ENCODE data around the gene TMEM248. TPM values are rescaled to one million over a fixed set of nuclear protein-coding genes. Genes with fewer than 3 reads are reported as not detected.
"Not testable (repeated sequence)": the region's sequence is repeated elsewhere in the genome, so short reads cannot be mapped to it uniquely, and the experiment has no call there.

The TMEM248 gene
- total RNA-seq, 1 donor from 2014 or later = 83.6 TPM

DNA sequence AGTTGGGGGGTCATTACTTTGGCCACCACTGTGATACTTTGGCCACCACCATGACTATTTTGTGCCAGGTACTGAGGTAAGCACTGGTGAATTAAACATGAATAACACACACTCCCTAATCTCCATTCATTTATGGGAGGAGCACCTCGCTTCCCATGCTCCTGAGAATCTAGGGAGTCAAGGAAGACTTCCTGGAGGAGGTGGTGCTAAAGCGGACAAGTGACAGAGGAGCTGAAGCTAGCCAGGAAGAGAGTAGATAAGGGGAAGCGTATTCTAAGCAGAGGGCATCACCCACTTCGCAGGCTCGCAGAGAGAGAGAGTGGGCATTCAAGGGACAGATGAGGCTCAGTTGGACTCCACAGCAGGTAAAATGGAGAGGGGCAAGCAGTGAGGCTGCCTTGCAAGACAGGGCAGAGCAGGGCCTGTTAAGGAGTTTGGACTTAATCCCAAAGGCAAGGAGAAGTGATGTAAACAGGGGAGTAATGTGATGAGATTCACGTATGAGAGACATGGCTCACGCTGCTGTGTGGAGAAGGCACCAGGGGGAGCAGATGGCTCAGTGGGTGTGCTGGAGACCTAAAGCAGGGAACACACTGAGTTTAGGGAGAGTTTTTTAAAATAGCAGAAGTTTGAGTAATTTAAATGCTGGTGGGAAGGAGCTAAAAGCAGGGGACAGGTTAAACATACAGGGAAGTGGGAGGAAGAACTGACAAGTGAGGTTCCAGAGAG, 21.3 kb upstream of the TMEM248 start:
- intact Hi-C loops (cut with micrococcal nuclease) = no loop called here
- Mint-ChIP-seq H3K4me1 (ENCODE audit: low read depth) (no peaks in the 10 kb centered on the region), H3K27ac (no peak overlapping the region)

DNA sequence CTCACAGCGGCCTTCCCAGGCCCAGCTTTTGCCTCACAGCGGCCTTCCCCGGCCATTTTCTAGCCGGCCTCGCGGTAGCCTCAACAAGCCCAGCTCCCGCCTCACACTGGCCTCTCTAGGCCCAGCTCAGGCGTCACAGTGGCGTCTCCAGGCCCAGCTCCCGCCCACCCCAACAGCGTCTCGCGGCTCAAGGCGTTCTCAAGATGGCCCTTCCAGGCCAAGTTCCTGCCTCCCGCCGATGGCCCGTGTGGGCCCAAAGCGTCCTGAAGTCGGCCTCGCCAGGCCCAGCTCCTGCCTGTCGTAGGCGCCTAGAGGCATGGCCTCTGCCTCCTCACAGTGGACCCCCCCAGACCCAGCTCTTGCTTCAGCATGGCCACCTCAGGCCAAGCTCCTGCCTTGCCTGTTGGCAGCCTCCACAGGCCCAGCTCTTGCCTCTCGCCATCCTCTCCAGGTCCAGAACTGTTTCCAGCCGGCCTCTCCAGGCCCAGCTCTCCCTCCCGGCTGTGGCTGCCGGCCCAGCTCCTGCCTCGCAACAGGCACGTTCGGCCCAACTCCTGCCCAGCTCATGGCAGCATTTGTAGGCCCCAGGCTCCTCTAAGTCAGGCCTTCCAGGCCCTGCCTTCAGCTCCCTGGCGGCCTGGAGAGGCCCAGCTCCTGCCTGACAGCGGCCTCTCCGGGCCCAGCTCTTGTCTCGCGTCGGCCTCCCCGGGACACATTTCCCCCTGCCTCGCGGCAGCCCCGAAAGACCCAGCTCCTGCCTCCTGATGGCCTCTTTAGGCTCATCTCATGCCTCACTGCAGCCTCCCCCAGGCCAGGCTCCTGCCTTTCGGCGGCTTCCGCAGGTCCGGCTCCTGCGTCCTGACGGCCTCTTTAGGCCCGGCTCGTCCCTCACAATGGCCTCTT, 18.8 kb upstream of the TMEM248 start:
- Mint-ChIP-seq H3K4me1 (ENCODE audit: low read depth) (no peaks in the 10 kb centered on the region), H3K36me3 (ENCODE audit: low read depth) (no peaks in the 10 kb centered on the region), H3K4me3 (no peak overlapping the region), H3K9me3 (no peaks in the 10 kb centered on the region), H3K27ac (no peak overlapping the region), H3K27me3 (ENCODE audit: insufficient read depth) (peaks cover 2% of the 10 kb centered on the region)
- intact Hi-C loops (cut with micrococcal nuclease) = no loop called here
- DNase-seq (ENCODE audit: low spot score) = no peak

More for the DNA sequence above, 21.3 kb upstream of the TMEM248 start:
- Mint-ChIP-seq H3K36me3 (ENCODE audit: low read depth) (no peaks in the 10 kb centered on the region), H3K27me3 (ENCODE audit: insufficient read depth) (peaks cover 2% of the 10 kb centered on the region), H3K4me3 (no peak overlapping the region), H3K9me3 (no peaks in the 10 kb centered on the region)
- no peak for DNase-seq (ENCODE audit: low spot score)

DNA sequence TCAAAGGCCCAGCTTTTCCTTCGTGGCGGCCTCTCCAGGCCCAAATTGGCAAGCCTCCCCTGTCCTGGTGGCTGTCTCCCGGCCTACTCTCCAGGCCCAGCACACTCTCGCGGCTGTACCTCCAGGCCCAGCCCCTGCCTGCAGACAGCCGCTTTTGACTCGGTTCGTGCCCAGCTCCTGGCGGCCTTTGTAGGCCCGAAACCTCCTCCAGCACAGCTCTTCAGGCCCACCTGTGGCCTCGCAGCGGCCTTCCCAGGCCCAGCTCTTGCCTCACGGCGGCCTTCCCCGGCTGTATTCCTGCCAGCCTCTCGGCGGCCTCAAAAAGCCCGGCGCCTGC, 18.2 kb upstream of the TMEM248 start:
- Mint-ChIP-seq H3K27me3 (ENCODE audit: insufficient read depth) (peaks cover 2% of the 10 kb centered on the region), H3K27ac (no peak overlapping the region), H3K4me3 (no peak overlapping the region), H3K36me3 (ENCODE audit: low read depth) (no peaks in the 10 kb centered on the region), H3K9me3 (no peaks in the 10 kb centered on the region), H3K4me1 (ENCODE audit: low read depth) (no peaks in the 10 kb centered on the region)
- intact Hi-C loops (cut with micrococcal nuclease) = no loop called here
- no peak for DNase-seq (ENCODE audit: low spot score)

DNA sequence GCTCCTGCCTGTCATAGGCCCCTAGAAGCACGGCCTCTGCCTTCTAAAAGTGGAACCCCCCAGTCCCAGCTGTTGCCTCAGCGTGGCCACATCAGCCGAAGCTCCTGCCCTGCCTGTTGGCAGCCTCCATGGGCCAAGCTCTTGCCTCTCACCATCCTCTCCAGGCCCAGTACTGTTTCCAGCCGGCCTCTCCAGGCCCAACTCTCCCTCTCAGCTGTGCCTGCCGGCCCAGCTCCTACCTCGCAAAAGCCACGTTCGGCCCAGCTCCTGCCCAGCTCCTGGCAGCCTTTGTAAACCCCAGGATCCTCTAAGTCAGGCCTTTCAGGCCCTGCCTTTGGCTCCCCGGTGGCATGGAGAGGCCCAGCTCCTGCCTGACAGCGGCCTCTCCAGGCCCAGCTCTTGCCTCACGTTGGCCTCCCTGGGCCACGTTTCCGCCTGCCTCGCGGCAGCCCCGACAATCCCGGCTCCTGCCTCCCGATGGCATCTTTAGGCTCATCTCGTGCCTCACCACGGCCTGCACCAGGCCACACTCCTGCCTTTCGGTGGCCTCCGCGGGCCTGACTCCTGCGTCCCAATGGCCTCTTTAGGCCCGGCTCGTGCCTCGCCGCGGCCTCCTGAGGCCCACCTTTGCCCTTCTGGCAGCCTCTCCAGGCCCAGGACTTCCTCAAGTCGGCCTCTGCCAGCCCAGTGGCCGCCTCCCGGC, 17.5 kb upstream of the TMEM248 start:
- no peak overlapping the region for H3K27ac Mint-ChIP-seq
- intact Hi-C loops (cut with micrococcal nuclease) = no loop called here
- no peaks in the 10 kb centered on the region for H3K9me3 Mint-ChIP-seq
- no peaks in the 10 kb centered on the region for H3K27me3 Mint-ChIP-seq (ENCODE audit: insufficient read depth)
- no peaks in the 10 kb centered on the region for H3K4me1 Mint-ChIP-seq (ENCODE audit: low read depth)
- no peaks in the 10 kb centered on the region for H3K36me3 Mint-ChIP-seq (ENCODE audit: low read depth)
- H3K4me3 Mint-ChIP-seq = no peak overlapping the region
- DNase-seq (ENCODE audit: low spot score) = no peak

DNA sequence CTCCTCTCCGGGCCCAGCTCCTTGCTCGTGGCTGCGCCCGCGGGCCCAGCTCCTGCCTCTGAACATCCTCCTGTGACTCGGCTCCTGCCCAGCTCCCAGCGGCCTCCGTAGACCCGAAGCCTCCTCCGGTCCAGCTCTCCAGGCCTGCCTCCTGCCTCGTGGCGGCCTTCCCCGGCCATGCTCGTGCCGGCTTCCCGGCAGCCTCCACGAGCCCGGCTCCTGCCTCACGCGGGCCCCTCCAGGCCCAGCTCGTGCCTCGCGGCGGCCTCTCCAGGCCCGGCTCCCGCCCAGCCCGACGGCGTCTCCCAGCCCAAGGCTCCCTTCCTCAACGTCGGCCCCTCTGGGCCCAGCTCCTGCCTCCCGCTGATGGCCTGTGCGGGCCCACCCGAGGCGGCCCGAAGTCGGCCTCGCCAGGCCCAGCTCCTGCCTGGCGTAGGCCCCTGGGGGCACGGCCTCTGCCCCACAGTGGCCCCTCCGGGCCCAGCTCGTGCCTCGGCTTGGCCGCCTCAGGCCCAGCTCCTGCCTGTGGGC, 16.9 kb upstream of the TMEM248 start:
- DNase-seq (ENCODE audit: low spot score) = no peak
- Mint-ChIP-seq H3K9me3 (no peaks in the 10 kb centered on the region), H3K27ac (no peak overlapping the region), H3K27me3 (ENCODE audit: insufficient read depth) (no peaks in the 10 kb centered on the region), H3K4me3 (no peak overlapping the region), H3K36me3 (ENCODE audit: low read depth) (no peaks in the 10 kb centered on the region), H3K4me1 (ENCODE audit: low read depth) (no peaks in the 10 kb centered on the region)
- intact Hi-C loops (cut with micrococcal nuclease) = no loop called here

DNA sequence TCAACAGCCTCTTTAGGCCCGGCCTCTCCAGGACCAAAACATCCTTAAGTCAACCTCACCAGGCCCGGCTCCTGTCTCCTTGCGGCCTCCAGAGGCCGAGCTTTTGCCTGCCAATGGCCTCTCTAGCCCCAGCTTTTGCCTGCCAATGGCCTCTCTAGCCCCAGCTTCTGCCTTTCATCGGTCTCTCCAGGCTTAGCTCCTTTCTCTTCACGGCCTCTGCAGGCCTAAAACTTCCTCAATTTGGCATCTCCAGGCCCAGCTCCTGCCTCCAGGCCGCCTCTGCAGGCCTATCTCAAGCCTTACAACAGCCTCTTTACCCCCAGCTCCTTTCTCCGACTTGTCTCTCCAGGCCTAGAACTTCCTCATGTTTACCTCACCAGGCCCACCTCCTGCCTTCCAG, 15.7 kb upstream of the TMEM248 start:
- H3K4me3 Mint-ChIP-seq = no peak overlapping the region
- H3K36me3 Mint-ChIP-seq (ENCODE audit: low read depth) = no peaks in the 10 kb centered on the region
- H3K4me1 Mint-ChIP-seq (ENCODE audit: low read depth) = no peaks in the 10 kb centered on the region
- no peak overlapping the region for H3K27ac Mint-ChIP-seq
- no peak for DNase-seq (ENCODE audit: low spot score)
- H3K9me3 Mint-ChIP-seq = no peaks in the 10 kb centered on the region
- intact Hi-C loops (cut with micrococcal nuclease) = no loop called here
- no peaks in the 10 kb centered on the region for H3K27me3 Mint-ChIP-seq (ENCODE audit: insufficient read depth)

DNA sequence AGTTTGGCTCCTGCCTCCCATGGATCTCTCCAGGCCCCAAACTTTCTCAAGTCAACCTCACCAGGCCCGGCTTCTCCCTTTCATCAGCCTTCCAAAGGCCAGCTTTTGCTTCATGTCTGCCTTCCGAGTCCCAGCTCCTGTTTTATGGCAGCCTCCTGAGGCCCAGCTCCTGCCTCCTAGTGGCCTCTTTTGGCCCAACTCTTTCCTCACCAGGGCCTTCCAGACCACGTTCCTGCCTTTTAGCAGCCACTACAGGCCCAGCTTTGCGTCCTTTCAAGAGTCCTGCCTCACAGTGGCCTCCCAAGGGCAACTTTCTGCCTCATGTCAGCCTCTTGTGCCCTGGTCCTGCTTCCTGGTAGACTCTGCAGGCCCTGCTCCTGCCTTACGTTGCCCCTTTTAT, 15.3 kb upstream of the TMEM248 start:
- Mint-ChIP-seq H3K9me3 (no peaks in the 10 kb centered on the region), H3K4me1 (ENCODE audit: low read depth) (no peaks in the 10 kb centered on the region), H3K27ac (no peak overlapping the region), H3K4me3 (no peak overlapping the region), H3K36me3 (ENCODE audit: low read depth) (no peaks in the 10 kb centered on the region), H3K27me3 (ENCODE audit: insufficient read depth) (no peaks in the 10 kb centered on the region)
- intact Hi-C loops (cut with micrococcal nuclease) = no loop called here
- DNase-seq (ENCODE audit: low spot score) = no peak

DNA sequence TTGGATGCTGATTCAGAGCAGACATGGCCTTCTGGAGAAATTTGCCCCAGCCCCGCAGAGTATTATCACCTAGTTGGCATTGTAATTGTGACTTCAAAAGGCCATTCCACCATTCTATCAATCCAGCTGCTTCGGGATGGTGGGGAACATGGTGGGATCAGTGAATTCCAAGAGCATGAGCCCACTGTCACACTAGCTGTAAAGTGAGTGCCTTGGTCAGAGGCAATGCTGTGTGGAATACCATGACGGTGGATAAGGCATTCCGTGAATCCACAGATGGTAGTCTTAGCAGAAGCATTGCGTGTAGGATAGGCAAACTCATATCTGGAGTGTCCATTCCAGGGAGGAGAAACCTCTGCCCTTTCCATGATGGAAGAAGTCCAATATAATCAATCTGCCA, 13.3 kb upstream of the TMEM248 start:
- Mint-ChIP-seq H3K36me3 (ENCODE audit: low read depth) (no peaks in the 10 kb centered on the region), H3K9me3 (no peaks in the 10 kb centered on the region), H3K27ac (no peak overlapping the region), H3K4me1 (ENCODE audit: low read depth) (no peaks in the 10 kb centered on the region), H3K4me3 (no peak overlapping the region), H3K27me3 (ENCODE audit: insufficient read depth) (peaks cover 2% of the 10 kb centered on the region)
- DNase-seq (ENCODE audit: low spot score) = no peak
- intact Hi-C loops (cut with micrococcal nuclease) = no loop called here

DNA sequence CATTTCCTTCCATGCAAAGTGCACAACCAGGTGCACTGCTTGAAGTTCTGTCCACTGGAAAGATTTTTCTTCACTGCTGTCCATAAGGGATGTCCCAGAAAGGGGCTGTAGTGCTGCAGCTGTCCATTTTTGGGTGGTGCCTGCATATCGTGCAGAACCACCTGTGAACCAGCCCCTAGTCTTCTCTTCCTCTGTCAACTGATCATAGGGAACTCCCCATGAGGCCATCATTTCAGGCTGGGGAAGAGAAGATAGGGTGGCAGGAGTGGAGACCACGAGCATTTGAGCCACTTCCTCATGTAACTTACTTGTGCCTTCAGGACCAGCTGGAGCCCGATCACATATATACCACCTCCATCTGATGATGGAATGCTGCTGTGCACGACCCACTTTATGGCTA, 12.4 kb upstream of the TMEM248 start:
- H3K36me3 Mint-ChIP-seq (ENCODE audit: low read depth); H3K27ac Mint-ChIP-seq; H3K4me1 Mint-ChIP-seq (ENCODE audit: low read depth); H3K9me3 Mint-ChIP-seq; H3K4me3 Mint-ChIP-seq; intact Hi-C loops (cut with micrococcal nuclease); DNase-seq (ENCODE audit: low spot score); H3K27me3 Mint-ChIP-seq (ENCODE audit: insufficient read depth): not testable (repeated sequence)

DNA sequence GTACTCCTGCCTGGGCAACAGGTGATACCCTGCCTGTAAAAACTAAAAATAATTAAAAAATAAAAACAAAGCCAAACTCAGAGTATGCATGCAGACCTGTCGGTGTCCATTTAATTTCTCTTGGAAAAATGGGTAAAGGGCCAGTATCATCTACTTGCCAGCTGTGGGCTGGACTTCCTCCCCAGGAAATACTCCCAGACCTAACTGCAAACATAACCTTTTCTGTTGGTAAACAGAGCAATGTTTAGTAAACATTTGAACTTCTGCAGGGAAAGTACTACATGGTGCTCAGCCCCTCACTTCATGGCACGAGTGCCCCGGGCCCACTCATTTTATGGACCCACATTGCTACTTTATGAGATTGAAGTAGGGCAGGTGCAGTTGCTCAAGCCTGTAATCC, 10.2 kb upstream of the TMEM248 start:
- no peak for DNase-seq (ENCODE audit: low spot score)
- intact Hi-C loops (cut with micrococcal nuclease) = no loop called here
- Mint-ChIP-seq H3K27me3 (ENCODE audit: insufficient read depth) (peaks cover 2% of the 10 kb centered on the region), H3K36me3 (ENCODE audit: low read depth) (no peaks in the 10 kb centered on the region), H3K27ac (no peak overlapping the region), H3K4me3 (no peak overlapping the region), H3K9me3 (no peaks in the 10 kb centered on the region), H3K4me1 (ENCODE audit: low read depth) (no peaks in the 10 kb centered on the region)

DNA sequence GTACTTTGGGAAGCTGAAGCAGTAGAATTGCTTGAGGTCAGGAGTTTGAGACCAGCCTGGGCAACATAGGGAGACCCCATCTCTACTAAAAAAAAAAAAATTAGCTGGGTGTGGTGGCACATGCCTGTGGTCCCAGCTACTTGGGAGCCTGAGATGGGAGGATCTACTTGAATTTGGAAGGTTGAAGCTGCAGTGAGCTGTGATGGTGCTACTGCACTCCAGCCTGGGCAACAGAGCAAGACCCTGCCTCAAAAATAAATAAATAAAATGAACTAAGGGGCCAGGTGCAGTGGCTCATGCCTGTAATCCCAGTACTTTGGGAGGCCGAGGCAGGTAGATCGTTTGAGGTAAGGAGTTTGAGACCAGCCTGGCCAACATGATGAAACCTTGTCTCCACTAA, 9.8 kb upstream of the TMEM248 start:
- H3K27ac Mint-ChIP-seq; H3K4me3 Mint-ChIP-seq; H3K36me3 Mint-ChIP-seq (ENCODE audit: low read depth); H3K9me3 Mint-ChIP-seq; H3K27me3 Mint-ChIP-seq (ENCODE audit: insufficient read depth); intact Hi-C loops (cut with micrococcal nuclease); H3K4me1 Mint-ChIP-seq (ENCODE audit: low read depth); DNase-seq (ENCODE audit: low spot score): not testable (repeated sequence)

DNA sequence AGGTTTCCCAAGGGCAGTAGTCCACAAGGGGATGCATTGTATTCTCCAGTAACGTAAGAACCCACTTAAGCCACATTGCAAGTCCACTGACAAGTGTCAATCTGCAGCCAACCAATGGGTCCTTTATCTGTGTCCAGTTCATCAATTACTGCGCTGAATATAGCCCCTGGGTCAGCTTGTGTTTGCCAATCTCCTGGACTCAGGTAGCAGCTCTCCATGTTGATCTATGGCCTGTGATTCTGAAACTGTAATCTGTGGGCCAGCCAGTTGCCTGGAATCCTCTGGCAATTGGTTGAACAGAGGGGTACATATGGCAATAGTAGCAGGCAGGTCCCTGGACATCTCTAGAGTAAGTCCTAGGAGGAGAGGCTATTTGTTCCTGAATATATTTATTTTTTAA, 8.8 kb upstream of the TMEM248 start:
- intact Hi-C loops (cut with micrococcal nuclease) = no loop called here
- H3K4me3 Mint-ChIP-seq = no peak overlapping the region
- peaks cover 2% of the 10 kb centered on the region for H3K27me3 Mint-ChIP-seq (ENCODE audit: insufficient read depth)
- no peaks in the 10 kb centered on the region for H3K4me1 Mint-ChIP-seq (ENCODE audit: low read depth)
- no peaks in the 10 kb centered on the region for H3K9me3 Mint-ChIP-seq
- no peaks in the 10 kb centered on the region for H3K36me3 Mint-ChIP-seq (ENCODE audit: low read depth)
- DNase-seq (ENCODE audit: low spot score) = no peak
- H3K27ac Mint-ChIP-seq = no peak overlapping the region
